NCI-H345 treated with DMSO at 0.1 percent for 48 hours (cell line): ENCODE data around the gene CACNA2D3.
"Not testable (repeated sequence)": the region's sequence is repeated elsewhere in the genome, so short reads cannot be mapped to it uniquely, and the experiment has no call there.

Source experiments
- DNase-seq: peaks from one replicate; lab custom pipeline; 2025; ENCODE audit not compliant: unreplicated experiment; lab: John Stamatoyannopoulos, UW

Gene CACNA2D3

DNA sequence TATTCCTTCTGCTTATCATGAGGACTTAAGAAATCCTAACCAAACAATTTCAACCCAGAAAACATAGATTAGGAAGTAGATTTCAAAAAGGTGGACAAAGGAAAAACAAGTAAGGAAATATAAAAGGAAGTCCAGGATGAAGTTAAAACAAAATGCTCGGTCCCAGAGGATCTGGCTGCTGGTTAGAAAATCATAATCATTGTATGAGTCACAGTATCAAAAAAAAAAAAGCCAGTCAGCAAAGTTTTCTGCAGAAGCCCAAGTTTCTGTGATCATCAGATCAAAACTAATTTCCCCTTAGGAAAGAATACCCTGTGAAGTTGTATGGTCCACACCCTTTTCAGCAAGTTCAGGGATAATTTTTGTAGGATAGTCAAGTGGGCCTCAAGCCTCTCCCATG is 848.5 kb downstream of the CACNA2D3 start:
- DNase-seq, result no peak

DNA sequence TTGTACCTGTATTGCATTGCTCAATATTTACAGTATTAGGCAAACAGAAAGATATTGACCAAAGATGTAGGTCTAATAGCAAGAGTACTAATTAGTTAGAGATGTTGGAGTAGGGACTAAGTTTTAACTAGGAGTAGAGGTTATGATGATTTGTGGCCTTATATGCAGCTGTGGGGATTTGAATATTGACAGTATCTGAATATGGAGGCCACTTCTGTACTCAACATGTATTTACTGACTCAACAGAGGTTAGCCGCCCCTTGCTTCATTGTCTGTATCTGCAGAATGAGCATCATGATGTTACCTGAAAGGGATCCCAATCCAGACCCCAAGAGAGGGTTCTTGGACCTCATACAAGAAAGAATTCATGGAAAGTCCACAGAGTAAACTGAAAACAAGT is 855.1 kb downstream of the CACNA2D3 start:
- no peak for DNase-seq

DNA sequence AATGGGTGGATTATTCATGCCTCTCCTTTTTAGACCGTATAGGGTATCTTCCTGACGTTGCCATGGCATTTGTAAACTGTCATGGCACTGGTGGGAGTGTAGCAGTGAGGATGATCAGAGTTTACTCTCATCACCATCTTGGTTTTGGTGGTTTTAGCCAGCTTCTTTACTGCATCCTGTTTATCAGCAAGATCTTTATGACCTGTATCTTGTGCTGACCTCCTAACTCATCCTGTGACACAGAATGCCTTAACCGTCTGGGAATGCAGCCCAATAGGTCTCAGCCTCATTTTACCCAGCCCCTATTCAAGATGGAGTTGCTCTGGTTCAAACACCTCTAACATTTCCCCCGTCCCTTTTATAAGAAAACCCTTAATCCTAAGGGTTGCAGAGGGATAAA is 855.6 kb downstream of the CACNA2D3 start:
- not testable (repeated sequence) for DNase-seq

DNA sequence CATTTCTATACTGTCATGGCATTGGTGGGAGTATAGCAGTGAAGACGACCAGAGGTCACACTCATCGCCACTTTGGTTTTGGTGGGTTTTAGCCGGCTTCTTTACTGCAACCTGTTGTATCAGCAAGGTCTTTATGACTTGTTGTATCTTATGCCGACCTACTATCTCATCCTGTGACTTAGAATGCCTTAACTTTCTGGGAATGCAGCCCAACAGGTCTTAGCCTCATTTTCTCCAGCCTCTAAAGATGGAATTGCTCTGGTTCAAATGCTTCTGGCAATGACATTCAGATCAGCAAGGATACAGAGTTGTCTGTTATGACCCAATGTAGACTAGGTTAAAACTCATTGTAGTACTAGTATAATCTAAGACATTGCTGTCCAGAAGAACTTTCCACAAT is 860.5 kb downstream of the CACNA2D3 start:
- DNase-seq, result no peak

DNA sequence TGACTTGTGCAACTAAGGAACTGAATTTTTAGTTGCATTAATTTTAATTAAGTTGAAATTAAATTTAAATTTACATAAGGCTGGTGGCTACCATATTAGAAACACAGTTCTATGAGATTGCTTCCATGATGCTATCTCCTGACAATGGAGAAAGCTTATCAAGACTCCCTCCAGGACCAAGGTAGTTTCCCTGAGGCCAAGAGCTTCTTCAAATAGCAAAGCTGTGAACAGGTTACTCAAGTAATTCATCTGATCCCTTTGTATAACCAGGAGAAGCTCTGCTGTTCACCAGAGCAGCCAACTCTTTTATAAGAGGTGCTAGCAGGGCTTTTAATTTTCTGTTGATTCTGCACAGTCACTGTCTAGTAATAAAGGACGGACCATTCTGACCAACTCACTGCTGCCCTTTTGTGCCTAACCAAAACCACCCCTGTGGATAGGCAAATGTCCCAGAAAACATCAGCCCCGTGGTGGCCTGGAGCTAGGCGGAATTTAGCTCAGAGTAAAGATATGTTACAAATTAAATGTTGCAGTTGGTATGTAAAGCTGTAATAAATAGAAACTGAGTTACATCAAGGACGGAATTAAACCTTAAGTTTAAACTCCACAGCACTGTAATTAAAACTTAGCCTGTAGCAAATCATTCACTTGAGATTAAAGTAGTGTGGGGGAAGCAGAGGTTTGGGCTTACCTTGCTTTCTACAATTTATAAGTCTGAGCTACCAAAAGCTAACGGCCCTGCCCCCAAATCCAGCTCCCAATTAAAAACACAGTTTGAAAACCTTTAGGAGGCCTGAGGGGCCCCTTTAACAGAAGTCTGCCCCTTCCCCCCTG is 861.1 kb downstream of the CACNA2D3 start:
- DNase-seq, result no peak

DNA sequence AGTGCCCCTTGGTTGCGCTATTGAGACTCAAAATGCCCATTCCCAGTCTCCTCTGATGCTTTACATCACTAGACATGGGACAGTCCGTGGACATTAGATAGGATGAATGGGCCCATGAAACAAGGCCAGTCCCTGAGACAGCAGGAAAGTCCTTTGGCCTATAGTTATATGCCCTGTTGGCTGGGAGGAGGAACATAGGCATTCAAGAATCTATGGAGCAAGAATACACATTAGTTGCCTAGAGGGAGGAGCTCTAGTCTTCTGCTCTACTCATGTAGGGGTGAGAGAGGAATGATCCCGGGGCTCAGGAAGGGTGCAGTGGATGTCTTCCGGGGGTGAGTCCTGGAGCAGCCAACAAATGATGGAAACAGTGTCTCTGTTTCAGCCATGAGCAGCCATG is 863.5 kb downstream of the CACNA2D3 start:
- no peak for DNase-seq

DNA sequence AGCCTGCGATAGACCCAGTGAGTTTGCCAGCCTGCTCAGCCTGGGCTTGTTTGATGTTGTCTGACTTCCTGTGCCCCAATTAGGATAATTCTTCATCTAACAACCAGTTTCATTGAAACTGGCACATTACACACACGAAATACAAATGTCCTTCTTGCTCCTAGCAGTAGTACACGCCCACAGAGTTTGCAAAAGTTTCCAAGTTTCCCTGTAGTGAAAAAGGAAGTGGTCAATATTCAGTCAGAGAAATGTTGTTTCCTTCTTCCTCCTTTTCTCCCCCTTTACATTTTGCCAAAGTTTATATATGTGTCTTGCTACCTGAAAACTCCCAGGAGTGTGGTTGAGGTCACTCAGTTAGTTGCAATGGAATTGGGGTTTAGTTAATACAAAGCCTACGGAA is 863.9 kb downstream of the CACNA2D3 start:
- DNase-seq, result no peak

DNA sequence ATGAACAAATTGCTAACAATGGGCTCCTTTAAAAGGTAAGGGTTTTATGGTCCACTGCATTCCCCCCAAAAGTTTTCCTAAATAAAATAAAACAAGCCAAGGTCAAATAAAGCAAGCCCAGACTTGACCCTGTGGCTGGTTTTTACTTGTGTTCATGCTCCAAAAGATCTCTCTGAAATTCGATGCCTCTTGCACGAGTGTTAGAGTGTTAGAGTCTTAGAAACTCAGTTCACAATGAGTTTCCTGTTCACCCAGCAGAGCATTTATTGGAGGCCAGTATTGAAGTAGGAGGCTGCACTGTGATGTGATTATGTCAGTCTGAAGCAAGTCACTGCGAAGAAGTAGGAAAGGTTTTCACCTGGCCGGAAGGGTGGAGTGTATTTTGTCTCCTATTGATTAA is 865.4 kb downstream of the CACNA2D3 start:
- DNase-seq, result no peak

DNA sequence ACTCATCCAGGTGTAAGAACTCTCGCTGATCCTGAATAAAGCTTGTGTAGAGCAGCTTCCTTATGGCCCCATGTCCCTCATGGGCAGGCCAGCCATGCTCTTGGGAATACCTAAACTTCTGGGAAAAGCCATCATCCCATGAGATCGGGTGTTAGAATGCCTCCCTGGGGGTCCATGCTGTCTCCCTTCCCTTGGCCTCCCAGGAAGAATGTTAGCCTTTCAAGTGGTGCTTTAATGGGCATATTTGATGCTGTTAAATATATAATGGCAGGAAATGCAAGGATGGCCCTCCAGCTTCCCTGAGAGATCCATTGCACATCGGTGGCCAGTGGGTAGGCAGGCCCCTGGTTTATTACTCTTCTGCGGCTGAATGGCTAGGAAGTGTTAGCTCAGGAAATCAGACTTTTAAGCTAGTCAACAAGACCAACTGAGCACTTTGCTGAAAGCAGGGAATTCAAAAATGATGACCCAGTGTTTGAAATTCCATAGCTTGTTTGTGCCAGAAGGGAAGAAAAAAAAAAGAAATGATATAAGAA is 866.0 kb downstream of the CACNA2D3 start:
- DNase-seq, result no peak

DNA sequence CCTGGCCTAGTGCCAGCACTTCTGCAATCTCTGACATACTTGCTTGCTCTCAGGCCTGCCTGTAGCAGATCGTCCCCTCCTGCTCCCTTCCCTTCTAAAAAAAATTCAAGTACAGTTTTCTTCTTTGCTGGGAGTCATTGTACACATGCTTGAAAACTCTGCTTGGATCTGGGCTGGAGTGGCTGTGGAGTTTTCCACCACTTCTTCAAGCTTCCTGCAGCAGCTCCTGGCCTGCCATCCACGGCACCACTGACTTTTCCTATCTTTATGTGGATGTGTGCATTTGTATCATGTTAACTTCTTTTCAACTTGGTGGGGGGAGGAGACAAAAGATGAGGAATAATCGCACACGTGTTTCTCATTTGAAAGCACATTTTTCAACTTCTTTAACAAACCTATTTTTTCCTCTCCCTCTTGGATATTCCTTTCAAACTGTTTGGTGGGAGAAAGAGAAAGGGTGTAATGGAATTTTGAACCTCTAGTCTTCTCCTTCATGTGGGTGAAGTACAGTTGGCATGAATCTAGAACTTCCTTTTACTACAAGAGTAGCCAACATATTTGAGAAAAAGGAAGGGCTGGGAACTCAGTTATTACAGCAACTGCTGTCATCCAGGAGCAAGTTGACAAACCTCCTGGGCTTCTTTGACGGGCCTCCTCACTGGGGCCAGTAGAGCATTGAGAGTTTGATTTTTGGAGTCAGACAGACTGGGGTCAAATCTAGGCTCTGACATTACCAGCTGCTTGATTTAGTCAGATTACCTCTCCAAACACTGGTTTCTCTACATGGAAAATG is 866.7 kb downstream of the CACNA2D3 start:
- DNase-seq, result no peak

DNA sequence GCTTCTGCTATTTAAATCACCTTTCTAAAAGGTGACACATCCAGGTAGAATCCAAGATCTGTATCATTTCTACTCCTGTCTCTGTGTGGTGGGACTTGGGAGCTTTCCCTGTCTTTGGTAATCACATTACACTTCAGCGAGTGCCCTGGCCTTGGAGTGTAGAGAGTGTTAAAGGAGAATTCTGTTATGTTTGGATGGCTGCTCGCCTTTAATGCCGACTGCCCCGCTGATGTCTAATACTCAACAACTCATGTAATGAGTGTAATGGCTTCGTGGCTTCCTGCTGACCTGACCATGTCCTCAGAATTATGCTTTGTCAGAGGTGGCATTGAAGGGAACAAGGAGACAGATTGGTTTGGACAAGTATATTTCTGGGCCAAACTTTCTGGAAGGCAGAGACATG is 871.8 kb downstream of the CACNA2D3 start:
- DNase-seq, result no peak

DNA sequence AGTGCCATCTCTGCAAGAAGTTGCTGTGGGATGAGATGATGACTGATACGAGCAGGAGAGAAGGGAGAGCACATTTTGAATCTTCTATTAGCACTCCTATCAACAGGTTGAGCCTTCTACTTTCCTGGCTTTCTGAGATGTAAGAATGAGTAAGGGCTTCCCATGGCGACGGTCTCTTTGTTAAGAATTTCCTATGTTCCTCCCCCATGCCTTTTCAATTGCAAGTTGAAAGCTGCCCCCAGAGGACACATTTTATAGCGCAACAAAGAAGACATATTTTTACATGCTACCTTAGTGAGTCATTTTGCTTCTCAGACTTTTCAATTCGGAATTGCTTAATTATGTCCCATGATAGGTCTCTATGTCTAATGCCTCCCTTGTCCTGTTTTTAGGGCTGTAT is 876.8 kb downstream of the CACNA2D3 start:
- no peak for DNase-seq

DNA sequence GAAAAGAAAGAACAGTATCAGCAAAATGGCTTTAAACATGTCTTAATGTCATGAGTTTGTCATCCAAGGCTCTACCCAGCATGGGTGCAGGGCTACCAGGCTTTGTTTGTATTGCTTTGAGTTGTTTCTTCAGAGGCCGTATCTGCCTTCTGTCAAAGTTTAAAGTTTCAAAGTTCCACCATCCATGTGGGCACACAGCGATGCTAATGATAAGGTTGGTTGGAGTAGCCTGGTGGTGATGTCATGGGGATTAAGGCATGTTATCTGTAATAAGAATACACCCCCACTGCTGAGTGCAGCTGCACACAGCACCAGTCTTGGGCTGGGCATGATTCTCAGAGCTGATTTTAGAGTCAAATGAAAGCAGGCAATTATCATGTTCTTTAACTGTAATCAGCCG is 877.5 kb downstream of the CACNA2D3 start:
- no peak for DNase-seq

DNA sequence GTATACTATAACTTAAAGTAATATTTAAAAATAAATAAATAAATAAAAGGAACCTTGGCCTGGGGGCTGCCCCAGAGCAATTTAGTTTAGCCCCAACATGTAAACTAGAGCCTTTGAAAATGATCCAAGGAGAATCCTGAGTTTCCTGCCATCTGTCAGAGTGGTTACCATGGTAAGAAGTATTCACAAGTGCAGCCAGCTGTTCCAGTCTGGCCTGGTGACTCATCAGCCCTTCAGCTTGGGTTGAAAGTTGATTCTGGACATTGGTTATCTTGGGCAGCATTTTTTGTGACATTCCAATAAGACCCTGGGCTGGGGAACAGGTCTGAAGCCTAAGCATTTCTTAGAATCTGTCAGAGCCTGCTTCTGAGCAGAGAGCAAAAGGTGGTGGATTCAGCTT is 878.2 kb downstream of the CACNA2D3 start:
- no peak for DNase-seq

DNA sequence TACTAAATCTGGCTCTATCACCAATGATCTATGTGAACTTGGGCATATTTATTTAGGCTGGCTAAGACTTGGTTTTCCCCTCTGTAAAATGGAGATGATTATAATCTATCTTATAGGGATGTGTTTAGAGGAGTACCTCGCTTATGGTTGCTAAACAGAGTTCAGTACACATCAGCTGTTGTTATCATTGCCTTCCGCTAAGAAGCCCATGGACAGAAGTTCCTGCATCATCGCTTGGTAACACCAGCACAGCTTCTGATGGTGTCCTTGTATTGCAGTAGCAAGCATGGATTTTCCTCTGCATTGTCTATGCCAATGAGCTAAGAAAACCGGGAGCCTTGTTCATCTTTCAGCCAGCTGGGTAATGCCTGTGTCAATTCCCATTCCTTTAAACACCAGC is 878.6 kb downstream of the CACNA2D3 start:
- DNase-seq, result no peak

DNA sequence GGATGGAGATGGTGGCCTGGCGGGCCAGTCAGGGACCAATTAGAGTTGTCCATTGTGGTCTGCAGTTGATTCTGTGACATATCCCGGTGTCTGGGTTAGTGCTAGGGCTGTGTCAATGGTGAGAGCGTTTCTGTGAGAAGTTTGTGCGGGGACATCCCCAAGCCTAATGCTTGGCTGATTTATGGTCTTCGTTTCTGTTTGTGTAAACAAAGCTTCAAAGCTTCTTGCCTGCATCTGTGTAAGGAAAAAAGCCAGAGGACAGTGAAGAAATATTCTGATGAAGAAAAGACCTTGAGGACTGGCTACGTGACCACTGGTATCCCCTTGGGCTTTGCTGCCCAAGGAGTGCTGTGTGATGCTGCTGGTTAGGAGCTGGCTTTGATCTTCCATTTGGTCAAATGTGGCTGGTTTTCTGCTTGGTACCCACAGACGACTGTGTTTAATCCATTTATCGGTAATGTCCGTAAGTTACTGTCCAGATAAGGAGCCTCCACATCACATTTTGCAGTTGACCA is 880.1 kb downstream of the CACNA2D3 start:
- DNase-seq, result no peak

DNA sequence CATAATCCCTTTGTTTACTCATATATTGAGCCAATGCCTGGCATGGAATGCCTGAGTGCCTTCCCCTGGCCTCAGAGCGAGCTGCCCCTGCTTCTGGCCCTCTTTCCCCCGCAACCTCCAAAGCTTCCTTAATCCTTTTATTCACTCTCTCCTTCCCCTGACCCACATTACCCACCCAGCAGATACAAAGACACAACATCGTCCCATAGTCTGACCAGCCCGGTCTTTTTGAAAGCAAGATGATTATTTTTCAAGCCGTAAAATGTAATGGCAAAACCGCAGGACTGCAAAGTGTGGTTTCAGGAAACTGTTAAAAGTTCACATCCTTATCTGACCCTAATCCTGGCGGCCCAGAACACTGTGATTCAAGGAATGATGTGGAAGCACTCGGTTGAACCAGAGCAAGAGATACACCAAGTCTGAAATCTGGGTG is 883.9 kb downstream of the CACNA2D3 start:
- DNase-seq, result no peak

DNA sequence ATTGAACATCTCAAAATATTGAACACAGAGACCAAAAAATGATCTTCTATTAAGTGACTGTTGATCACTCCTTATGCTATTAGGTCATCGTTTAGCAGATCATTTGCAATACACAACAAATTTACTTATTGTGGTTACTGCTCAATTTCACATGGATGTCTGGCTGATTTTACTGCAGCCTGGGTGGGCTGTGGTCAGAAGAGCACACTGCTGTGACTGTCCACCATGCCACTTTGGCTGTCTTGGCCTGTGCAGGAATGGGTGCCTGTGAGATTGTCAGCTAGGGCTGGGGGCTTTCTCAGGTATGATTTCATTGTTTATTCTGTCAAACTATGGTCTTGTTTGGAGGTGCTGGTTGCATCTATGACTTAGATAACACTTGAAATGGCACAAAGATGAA is 885.6 kb downstream of the CACNA2D3 start:
- DNase-seq, result no peak

DNA sequence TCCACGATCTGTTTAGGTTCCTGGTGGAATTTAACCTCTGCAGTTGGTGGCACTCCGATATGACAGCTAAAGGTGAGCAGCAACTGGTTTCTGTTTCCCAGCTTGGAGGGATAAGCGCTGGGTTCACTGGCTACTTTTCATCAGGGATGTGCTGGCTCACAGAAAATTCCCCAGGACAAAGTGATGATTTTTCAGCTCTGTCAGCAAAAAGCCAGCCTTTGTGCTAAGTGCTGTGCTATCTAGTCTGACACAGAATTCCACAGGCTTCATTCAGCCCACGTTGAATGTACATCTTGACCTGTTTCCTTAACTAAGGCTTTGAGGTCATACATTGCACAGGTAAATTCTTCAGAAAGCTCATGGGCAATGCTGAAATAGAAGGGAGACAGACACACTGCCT is 887.0 kb downstream of the CACNA2D3 start:
- DNase-seq, result no peak

DNA sequence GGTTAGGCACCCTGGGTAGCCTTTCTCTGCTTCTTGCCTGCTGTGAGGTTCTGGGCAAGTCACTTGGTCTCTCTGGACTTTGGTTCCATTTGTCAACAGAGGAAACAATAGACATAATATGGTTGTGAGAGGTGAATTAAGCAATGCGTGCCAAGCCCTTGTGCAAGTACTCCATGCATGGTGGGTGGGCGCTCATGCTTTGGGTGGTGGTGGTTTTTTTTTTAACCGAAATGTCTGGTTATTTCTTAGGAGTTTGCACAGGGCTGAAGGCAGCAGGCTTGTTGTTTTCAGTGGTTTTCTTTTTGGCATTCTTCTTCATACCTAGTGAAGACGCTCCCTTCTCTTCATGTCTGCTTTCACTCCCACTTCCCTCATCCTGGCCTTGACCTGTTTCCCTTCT is 889.7 kb downstream of the CACNA2D3 start:
- DNase-seq, result no peak

DNA sequence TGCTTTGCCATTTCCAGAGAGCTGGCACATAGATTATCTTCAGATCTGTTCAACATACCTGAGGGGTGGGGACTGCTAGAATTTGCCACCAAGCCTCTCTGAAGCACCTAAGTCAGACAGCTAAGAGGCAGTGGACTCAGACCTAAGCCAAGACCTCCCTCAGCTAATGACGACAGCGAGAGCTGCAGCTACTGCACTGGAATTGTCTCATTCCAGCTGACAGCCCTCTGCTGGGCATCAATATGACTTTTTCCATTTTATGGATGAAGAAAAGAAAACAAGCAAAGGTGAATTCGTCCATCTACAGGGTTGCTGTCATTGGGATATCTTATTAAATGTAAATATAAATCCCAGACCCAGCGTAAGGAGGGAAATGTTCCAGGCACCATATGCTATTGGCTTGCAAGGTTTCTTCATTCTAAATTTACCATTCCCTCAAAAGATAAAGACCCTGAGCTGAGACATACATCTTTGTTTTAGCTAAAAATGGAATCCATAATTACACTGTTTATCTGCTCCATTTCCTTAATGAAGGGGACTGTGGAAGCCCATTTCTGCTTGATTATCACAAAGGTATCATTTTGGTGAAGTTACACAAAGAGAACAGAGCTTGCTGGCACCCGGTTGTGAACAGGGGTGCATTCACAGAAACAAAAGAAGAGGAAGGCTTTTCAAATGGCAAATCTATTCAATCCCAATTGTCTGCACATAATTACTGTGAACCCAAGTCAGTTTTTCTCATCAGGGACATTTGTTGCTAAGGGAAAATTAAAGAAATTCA is 891.0 kb downstream of the CACNA2D3 start:
- DNase-seq, result no peak
